Neural progenitor cell (in vitro differentiated cells): ENCODE measurements around the gene MPZL3. TPM values are rescaled to one million over a fixed set of nuclear protein-coding genes. Genes with fewer than 3 reads are reported as not detected.
A peak's percentile ranks its signal among the peaks of the same experiment; 100 is the strongest.

Experiments used
- DNase-seq: peaks from one replicate; pipeline ENCODE4 v3.0.0-alpha.2; 2016; ENCODE audit warnings: low spot score
- H2AFZ ChIP-seq: fragments of 200-600 bp; sonication (generic); replicated peaks from 2 replicates; pipeline ENCODE4 v1.6.1; 2016; ENCODE audit warnings: antibody characterized with exemption
- H3F3A ChIP-seq: fragments of 200-600 bp; sonication (generic); 2 replicates; pipeline ENCODE4 v1.6.1; 2016; ENCODE audit warnings: antibody characterized with exemption, low read depth
- H3K27ac ChIP-seq: fragments of 200-600 bp; sonication (generic); 2 replicates; pipeline ENCODE4 v1.5.1; 2016; ENCODE audit warnings: mild to moderate bottlenecking
- H3K27me3 ChIP-seq: fragments of 200-600 bp; sonication (generic); 2 replicates; pipeline ENCODE4 v1.6.1; 2016; ENCODE audit warnings: mild to moderate bottlenecking, moderate library complexity
- H3K36me3 ChIP-seq: fragments of 200-600 bp; sonication (generic); 2 replicates; pipeline ENCODE4 v1.5.1; 2016
- H3K4me1 ChIP-seq: fragments of 200-600 bp; sonication (generic); 2 replicates; pipeline ENCODE4 v1.6.1; 2016; ENCODE audit warnings: mixed run types
- H3K4me2 ChIP-seq: fragments of 200-600 bp; sonication (generic); 2 replicates; pipeline ENCODE4 v1.6.1; 2016
- H3K4me3 ChIP-seq: fragments of 200-600 bp; sonication (generic); 2 replicates; pipeline ENCODE4 v1.5.1; 2016
- H3K79me2 ChIP-seq: fragments of 200-600 bp; sonication (generic); 2 replicates; pipeline ENCODE4 v1.6.1; 2016; ENCODE audit warnings: low read depth
- H3K9ac ChIP-seq: fragments of 200-600 bp; sonication (generic); 2 replicates; pipeline ENCODE4 v1.6.1; 2016
- H3K9me3 ChIP-seq: fragments of 200-600 bp; sonication (generic); 2 replicates; pipeline ENCODE4 v1.5.1; 2016; ENCODE audit warnings: low read depth
- H4K20me1 ChIP-seq: fragments of 200-600 bp; sonication (generic); 2 replicates; pipeline ENCODE4 v1.6.1; 2016; ENCODE audit warnings: low read depth
- H3K27ac Mint-ChIP-seq: 3 replicates; pipeline ENCODE4 v1.8.0; 2021; ENCODE audit warnings: mixed read lengths
- H3K27me3 Mint-ChIP-seq: 2 replicates; pipeline ENCODE4 v1.8.0; 2022; ENCODE audit warnings: low read depth, mild to moderate bottlenecking, inconsistent platforms, moderate library complexity, mixed read lengths; ENCODE audit not compliant: insufficient read depth
- H3K36me3 Mint-ChIP-seq: 3 replicates; pipeline ENCODE4 v1.8.0; 2021; ENCODE audit warnings: mixed read lengths
- H3K4me1 Mint-ChIP-seq: 3 replicates; pipeline ENCODE4 v1.8.0; 2021; ENCODE audit warnings: mixed read lengths
- H3K4me3 Mint-ChIP-seq: 3 replicates; pipeline ENCODE4 v1.8.0; 2021; ENCODE audit warnings: mild to moderate bottlenecking, moderate library complexity, mixed read lengths
- H3K9me3 Mint-ChIP-seq: 3 replicates; pipeline ENCODE4 v1.8.0; 2020; ENCODE audit warnings: mixed read lengths
- EZH2 ChIP-seq: fragments of 200-600 bp; sonication (generic); IDR thresholded peaks from 2 replicates; pipeline ENCODE4 v1.6.1; 2017; ENCODE audit warnings: antibody characterized with exemption, mild to moderate bottlenecking, moderate library complexity
- EZH2phosphoT487 ChIP-seq: fragments of 200-600 bp; sonication (generic); IDR thresholded peaks from 2 replicates; pipeline ENCODE4 v1.6.1; 2017; ENCODE audit warnings: antibody characterized with exemption
- total RNA-seq: library from RNA; depleted of rRNA; stranded (reverse); fragments of >200 nt; gene quantifications from 2 replicates; pipeline ENCODE4 v1.2.3, GENCODE V29; 2015; ENCODE audit warnings: low replicate concordance
- TF ChIP-seq, protein P1 (sequence below): fragments of 200-600 bp; sonication (generic); IDR thresholded peaks from 2 replicates; pipeline ENCODE4 v1.5.1; 2017; ENCODE audit warnings: antibody characterized with exemption, mild to moderate bottlenecking

The MPZL3 gene
- total RNA-seq, 1 donor from 2014 or later: 5.7 TPM

DNA sequence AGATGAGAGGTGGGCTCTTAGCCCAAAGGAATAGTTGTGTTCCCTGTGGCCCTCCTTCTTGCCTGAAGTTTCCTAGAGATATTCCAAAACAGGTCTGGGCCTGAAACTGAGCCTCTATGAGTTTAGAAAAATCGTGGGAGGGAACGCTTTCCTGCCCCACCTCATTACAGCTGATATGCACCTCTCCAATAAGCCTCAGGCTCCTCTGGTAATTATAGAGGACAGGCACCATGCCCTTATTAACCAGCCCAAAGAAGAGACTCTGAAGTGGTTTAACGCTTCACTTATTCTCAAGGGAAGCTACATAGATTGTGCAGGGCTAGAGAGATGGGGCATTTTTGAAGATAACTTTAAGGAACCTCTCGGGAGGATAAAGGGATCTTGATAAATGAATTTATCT is 15.3 kb upstream of the MPZL3 start:
- H3K4me1 Mint-ChIP-seq: peaks cover 23% of the 10 kb centered on the region
- no peak for DNase-seq
- H3K36me3 Mint-ChIP-seq: no peaks in the 10 kb centered on the region
- Histone ChIP-seq H4K20me1 (no peaks in the 10 kb centered on the region), H3K9me3 (no peaks in the 10 kb centered on the region), H3K36me3 (no peaks in the 10 kb centered on the region), H3K4me1 (peaks cover 23% of the 10 kb centered on the region), H3K4me3 (no peak overlapping the region), H2AFZ (no peak overlapping the region), H3K27ac (no peak overlapping the region), H3K79me2 (no peaks in the 10 kb centered on the region), H3F3A (peaks cover 19% of the 10 kb centered on the region), H3K27me3 (peaks cover 84% of the 10 kb centered on the region), H3K4me2 (no peak overlapping the region), H3K9ac (no peak overlapping the region)
- no peak for TF ChIP-seq EZH2phosphoT487
- TF ChIP-seq EZH2: no peak
- TF ChIP-seq, protein P1, sequence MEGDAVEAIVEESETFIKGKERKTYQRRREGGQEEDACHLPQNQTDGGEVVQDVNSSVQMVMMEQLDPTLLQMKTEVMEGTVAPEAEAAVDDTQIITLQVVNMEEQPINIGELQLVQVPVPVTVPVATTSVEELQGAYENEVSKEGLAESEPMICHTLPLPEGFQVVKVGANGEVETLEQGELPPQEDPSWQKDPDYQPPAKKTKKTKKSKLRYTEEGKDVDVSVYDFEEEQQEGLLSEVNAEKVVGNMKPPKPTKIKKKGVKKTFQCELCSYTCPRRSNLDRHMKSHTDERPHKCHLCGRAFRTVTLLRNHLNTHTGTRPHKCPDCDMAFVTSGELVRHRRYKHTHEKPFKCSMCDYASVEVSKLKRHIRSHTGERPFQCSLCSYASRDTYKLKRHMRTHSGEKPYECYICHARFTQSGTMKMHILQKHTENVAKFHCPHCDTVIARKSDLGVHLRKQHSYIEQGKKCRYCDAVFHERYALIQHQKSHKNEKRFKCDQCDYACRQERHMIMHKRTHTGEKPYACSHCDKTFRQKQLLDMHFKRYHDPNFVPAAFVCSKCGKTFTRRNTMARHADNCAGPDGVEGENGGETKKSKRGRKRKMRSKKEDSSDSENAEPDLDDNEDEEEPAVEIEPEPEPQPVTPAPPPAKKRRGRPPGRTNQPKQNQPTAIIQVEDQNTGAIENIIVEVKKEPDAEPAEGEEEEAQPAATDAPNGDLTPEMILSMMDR: no peak
- H3K27me3 Mint-ChIP-seq: peaks cover 4% of the 10 kb centered on the region
- H3K27ac Mint-ChIP-seq: no peak overlapping the region
- no peak overlapping the region for H3K4me3 Mint-ChIP-seq
- H3K9me3 Mint-ChIP-seq: no peaks in the 10 kb centered on the region

DNA sequence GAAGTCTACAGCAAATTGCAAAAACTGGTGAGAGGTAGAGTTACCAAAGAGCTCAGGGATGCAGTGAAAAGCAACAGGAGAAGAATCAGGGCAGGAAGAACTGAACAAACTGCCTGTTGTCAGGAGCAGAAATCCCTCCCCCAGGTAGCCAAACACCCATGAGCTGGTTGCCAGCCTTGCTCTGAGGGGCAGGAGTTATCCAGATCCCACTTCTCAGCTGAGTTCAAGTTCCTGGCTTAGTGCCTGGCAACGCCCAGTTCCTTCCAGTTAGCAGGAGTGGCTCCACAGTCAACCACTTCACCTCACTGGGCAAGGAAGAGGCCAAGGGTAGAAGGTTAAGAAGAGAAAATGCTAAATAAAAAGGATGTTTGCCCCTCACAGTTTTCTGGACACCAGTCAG is 13.8 kb upstream of the MPZL3 start:
- peaks cover 19% of the 10 kb centered on the region for H3F3A ChIP-seq
- no peaks in the 10 kb centered on the region for H3K9me3 ChIP-seq
- H3K4me3 Mint-ChIP-seq: no peak overlapping the region
- TF ChIP-seq, protein P1: no peak
- TF ChIP-seq EZH2: no peak
- TF ChIP-seq EZH2phosphoT487: no peak
- H3K79me2 ChIP-seq: no peaks in the 10 kb centered on the region
- H3K27me3 Mint-ChIP-seq: peaks cover 4% of the 10 kb centered on the region
- H3K9me3 Mint-ChIP-seq: no peaks in the 10 kb centered on the region
- peaks cover 23% of the 10 kb centered on the region for H3K4me1 Mint-ChIP-seq
- no peak overlapping the region for H3K27ac Mint-ChIP-seq
- H2AFZ ChIP-seq: no peak overlapping the region
- peaks cover 23% of the 10 kb centered on the region for H3K4me1 ChIP-seq
- no peak overlapping the region for H3K9ac ChIP-seq
- no peak overlapping the region for H3K27ac ChIP-seq
- peaks cover 97% of the 10 kb centered on the region for H3K27me3 ChIP-seq
- no peaks in the 10 kb centered on the region for H3K36me3 Mint-ChIP-seq
- DNase-seq: no peak
- H3K4me2 ChIP-seq: no peak overlapping the region
- no peaks in the 10 kb centered on the region for H4K20me1 ChIP-seq
- H3K36me3 ChIP-seq: no peaks in the 10 kb centered on the region
- H3K4me3 ChIP-seq: no peak overlapping the region

DNA sequence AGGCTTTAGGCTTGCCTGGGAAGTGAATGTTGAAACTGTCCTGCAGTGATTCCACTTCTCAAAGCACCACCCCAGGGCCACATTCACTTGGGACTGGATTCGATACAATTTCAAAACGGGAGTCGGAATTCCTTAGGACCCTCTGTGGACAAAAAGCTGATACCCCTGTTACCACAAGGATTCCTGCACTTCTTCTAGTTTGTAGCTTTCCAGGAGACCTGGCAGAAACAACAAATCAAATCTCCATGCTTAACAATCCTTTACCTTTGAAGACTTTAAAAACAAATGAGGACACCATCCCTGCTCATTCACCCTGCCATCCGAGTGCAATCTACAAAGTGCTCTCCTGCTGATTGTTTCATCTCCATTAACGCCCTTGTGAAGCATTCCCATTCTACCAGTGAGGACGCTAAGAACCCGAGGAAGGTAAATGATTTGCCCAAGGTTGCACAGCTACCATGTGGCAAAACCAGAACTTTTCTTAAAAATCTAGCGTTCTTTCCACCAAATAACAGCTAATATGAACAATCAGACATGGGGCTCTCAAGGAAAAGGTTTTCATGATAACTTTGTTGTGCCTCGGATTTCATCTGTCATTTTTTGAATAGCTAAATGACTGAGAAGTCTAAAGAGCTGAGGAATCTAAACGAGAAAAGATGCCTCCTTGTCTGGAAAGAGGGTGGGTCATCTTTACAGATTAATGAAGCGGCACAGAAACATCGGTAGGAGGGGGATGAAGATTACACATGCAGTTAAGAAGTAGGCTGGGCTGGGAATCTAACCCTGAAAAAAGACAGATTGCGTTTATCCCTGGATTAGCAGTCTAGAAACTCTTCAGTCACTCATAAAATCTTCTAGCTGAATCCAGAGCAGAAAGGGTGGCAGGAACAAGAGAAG is 12.7 kb upstream of the MPZL3 start:
- peaks cover 8% of the 10 kb centered on the region for H3K27me3 Mint-ChIP-seq
- no peak overlapping the region for H3K9ac ChIP-seq
- TF ChIP-seq EZH2: no peak
- peak; percentile 27 for TF ChIP-seq EZH2phosphoT487
- H3K27me3 ChIP-seq: peaks cover 95% of the 10 kb centered on the region
- H3K27ac ChIP-seq: no peak overlapping the region
- H3K4me1 ChIP-seq: peaks cover 23% of the 10 kb centered on the region
- H3K4me1 Mint-ChIP-seq: peaks cover 23% of the 10 kb centered on the region
- no peaks in the 10 kb centered on the region for H3K36me3 Mint-ChIP-seq
- peaks cover 19% of the 10 kb centered on the region for H3F3A ChIP-seq
- no peaks in the 10 kb centered on the region for H3K9me3 Mint-ChIP-seq
- H3K27ac Mint-ChIP-seq: no peak overlapping the region
- H4K20me1 ChIP-seq: no peaks in the 10 kb centered on the region
- peak overlapping the region; percentile 72 for H3K4me2 ChIP-seq
- H3K4me3 Mint-ChIP-seq: no peak overlapping the region
- H3K9me3 ChIP-seq: no peaks in the 10 kb centered on the region
- peak; percentile 9 for DNase-seq
- peak overlapping the region; percentile 22 for H3K4me3 ChIP-seq
- H2AFZ ChIP-seq: peak overlapping the region; percentile 84
- H3K36me3 ChIP-seq: no peaks in the 10 kb centered on the region
- no peaks in the 10 kb centered on the region for H3K79me2 ChIP-seq
